HL-60 (cell line): ENCODE data around the gene CHN2.
"Not testable (repeated sequence)": the region's sequence is repeated elsewhere in the genome, so short reads cannot be mapped to it uniquely, and the experiment has no call there.

ENCODE experiments used
- DNase-seq, 2 experiments: peaks; one replicate each; pipeline ENCODE4 v3.0.0-alpha.2; 2010 to 2020; ENCODE audit warnings: low read depth in 1 of 2, low spot score in 1 of 2
- H3K27ac ChIP-seq: fragments of 250-450 bp; sonication (Bioruptor Pico); replicated peaks from 2 replicates; pipeline ENCODE4 v1.5.1; 2020; ENCODE audit warnings: mild to moderate bottlenecking, moderate library complexity
- H3K27me3 ChIP-seq: fragments of 250-450 bp; sonication (Bioruptor Pico); 2 replicates; pipeline ENCODE4 v1.5.1; 2021; ENCODE audit warnings: mild to moderate bottlenecking, moderate library complexity; ENCODE audit not compliant: insufficient read depth, poor library complexity, severe bottlenecking
- H3K4me3 ChIP-seq: replicated peaks from 2 replicates; pipeline ENCODE4 v1.5.1; 2011; ENCODE audit warnings: mild to moderate bottlenecking, control low read depth, low read length; ENCODE audit not compliant: insufficient read depth
- CTCF ChIP-seq: IDR thresholded peaks from one replicate; pipeline ENCODE4 v1.5.1; 2011; ENCODE audit warnings: low read length, control low read depth, inconsistent platforms; ENCODE audit not compliant: insufficient read depth
- GABPA ChIP-seq: IDR thresholded peaks from 2 replicates; pipeline ENCODE4 v1.6.1; 2012; ENCODE audit warnings: low read depth
- POLR2AphosphoS5 ChIP-seq: IDR thresholded peaks from 2 replicates; pipeline ENCODE4 v1.6.1; 2012; ENCODE audit warnings: low read depth
- SPI1 ChIP-seq: IDR thresholded peaks from 2 replicates; pipeline ENCODE4 v1.6.1; 2012; ENCODE audit warnings: low read depth, mild to moderate bottlenecking, borderline replicate concordance
- TF ChIP-seq, protein P1 (sequence below): IDR thresholded peaks from 2 replicates; pipeline ENCODE4 v1.6.1; 2012; ENCODE audit warnings: low read depth; ENCODE audit not compliant: insufficient replicate concordance

CHN2 gene

GRCh38 chr7:29209745-29210144 is 15.2 kb downstream of the CHN2 start:
- Histone ChIP-seq H3K27me3 (no peaks in the 10 kb centered on the region), H3K27ac (no peak overlapping the region), H3K4me3 (no peak overlapping the region)
- DNase-seq: no peak
- no peak for TF ChIP-seq SPI1
- TF ChIP-seq GABPA: no peak
- TF ChIP-seq, protein P1, sequence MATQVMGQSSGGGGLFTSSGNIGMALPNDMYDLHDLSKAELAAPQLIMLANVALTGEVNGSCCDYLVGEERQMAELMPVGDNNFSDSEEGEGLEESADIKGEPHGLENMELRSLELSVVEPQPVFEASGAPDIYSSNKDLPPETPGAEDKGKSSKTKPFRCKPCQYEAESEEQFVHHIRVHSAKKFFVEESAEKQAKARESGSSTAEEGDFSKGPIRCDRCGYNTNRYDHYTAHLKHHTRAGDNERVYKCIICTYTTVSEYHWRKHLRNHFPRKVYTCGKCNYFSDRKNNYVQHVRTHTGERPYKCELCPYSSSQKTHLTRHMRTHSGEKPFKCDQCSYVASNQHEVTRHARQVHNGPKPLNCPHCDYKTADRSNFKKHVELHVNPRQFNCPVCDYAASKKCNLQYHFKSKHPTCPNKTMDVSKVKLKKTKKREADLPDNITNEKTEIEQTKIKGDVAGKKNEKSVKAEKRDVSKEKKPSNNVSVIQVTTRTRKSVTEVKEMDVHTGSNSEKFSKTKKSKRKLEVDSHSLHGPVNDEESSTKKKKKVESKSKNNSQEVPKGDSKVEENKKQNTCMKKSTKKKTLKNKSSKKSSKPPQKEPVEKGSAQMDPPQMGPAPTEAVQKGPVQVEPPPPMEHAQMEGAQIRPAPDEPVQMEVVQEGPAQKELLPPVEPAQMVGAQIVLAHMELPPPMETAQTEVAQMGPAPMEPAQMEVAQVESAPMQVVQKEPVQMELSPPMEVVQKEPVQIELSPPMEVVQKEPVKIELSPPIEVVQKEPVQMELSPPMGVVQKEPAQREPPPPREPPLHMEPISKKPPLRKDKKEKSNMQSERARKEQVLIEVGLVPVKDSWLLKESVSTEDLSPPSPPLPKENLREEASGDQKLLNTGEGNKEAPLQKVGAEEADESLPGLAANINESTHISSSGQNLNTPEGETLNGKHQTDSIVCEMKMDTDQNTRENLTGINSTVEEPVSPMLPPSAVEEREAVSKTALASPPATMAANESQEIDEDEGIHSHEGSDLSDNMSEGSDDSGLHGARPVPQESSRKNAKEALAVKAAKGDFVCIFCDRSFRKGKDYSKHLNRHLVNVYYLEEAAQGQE: no peak
- TF ChIP-seq CTCF: no peak
- no peak for TF ChIP-seq POLR2AphosphoS5

DNA sequence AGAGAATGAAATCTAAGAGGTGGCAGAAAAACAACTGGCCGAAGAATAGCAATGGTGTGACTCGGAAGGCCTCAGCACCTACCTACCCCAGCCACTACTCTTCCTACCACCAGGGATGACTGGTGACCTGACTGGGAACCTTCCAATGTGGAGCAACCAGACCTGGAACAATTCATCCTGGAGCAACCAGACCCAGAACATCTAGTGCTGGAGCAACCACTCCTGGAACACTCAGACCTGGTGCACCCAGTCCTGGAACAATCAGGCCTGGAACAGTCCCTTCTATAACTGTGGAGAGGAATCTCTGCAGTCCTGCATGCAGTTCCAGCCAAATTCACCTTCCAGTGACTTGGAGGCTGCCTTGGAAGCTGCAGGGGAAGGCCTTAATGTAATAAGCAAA is 18.2 kb downstream of the CHN2 start:
- not testable (repeated sequence) for DNase-seq, H3K27ac ChIP-seq

DNA sequence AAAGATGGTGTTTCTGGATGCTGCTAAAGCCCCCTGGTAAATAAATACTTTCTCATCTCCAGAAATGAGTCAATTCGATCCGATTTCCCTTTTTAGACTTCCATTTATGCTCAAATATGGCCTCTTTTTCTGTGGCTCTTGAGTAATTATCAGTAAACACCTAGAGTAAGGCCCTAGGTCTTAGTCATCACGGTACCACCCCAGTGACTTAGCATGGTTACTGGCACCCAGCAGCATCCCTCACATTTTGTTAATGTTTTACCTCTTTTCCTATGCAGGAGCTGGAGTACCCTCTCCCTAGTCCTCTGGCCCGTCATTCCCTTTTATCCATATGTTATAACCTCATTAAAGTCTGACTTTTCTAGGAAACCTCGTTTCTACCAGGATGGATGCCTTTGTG is 19.5 kb downstream of the CHN2 start:
- no peak overlapping the region for H3K27ac ChIP-seq
- peaks cover 6% of the 10 kb centered on the region for H3K27me3 ChIP-seq
- TF ChIP-seq POLR2AphosphoS5: no peak
- H3K4me3 ChIP-seq: no peak overlapping the region
- no peak for DNase-seq

More for the DNA sequence above, 18.2 kb downstream of the CHN2 start:
- not testable (repeated sequence) for H3K4me3 ChIP-seq, H3K27me3 ChIP-seq

DNA sequence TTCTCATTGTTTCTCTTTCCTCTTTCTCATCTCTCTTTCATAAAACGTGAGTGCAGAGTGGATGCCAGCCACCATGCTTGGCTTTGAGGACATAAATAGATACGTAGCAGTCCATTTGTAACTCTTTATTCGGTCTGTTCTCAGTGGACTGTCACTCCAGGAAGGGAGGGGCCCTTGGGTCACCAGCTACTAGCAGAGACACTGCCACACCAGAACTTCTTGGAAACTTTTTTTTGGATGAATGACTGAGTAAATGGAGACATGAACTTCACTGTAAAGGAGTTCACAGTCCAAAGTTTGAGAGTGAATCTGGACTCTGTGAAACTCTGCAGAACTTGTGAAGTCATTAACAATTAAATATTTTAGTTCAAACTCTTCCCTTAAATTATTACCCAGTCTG is 20.2 kb downstream of the CHN2 start:
- DNase-seq: no peak
- H3K27ac ChIP-seq: no peak overlapping the region
- TF ChIP-seq CTCF: no peak
- no peak for TF ChIP-seq POLR2AphosphoS5
- TF ChIP-seq, protein P1: no peak
- TF ChIP-seq SPI1: no peak
- TF ChIP-seq GABPA: no peak
- H3K27me3 ChIP-seq: peaks cover 6% of the 10 kb centered on the region
- H3K4me3 ChIP-seq: no peak overlapping the region

DNA sequence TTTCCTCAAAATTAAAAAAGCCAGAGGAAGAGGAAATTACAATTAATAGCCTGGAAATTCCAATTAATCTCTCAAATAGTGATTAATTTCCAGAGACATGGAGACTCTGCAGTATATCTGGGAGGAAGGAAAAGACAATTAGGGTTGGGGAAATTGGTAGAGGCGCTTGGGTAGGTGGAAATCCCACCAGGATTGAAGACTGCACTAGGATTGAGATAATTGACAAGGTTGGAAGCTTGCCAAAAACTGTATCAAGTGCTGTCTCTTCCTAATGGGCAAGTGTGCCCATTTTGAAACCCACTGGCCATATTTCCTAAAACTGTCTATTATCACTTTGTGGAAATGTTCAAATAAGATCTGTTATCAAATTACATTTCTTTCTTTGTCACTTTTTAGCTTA is 21.6 kb downstream of the CHN2 start:
- Histone ChIP-seq H3K27me3 (peaks cover 6% of the 10 kb centered on the region), H3K27ac (no peak overlapping the region), H3K4me3 (no peak overlapping the region)
- no peak for DNase-seq
- no peak for TF ChIP-seq SPI1
- TF ChIP-seq, protein P1: no peak
- no peak for TF ChIP-seq POLR2AphosphoS5
- no peak for TF ChIP-seq CTCF
- TF ChIP-seq GABPA: no peak
